HG03159 (cell line): ENCODE data around the gene EXOSC6.
"Not testable (repeated sequence)": the region's sequence is repeated elsewhere in the genome, so short reads cannot be mapped to it uniquely, and the experiment has no call there.

Source experiments
- ATAC-seq: cut with Tn5 transposase; IDR thresholded peaks from one replicate; pipeline ENCODE4 v1.9.1; 2021; ENCODE audit warnings: mild to moderate bottlenecking, moderate library complexity; ENCODE audit not compliant: unreplicated experiment

The EXOSC6 gene

DNA sequence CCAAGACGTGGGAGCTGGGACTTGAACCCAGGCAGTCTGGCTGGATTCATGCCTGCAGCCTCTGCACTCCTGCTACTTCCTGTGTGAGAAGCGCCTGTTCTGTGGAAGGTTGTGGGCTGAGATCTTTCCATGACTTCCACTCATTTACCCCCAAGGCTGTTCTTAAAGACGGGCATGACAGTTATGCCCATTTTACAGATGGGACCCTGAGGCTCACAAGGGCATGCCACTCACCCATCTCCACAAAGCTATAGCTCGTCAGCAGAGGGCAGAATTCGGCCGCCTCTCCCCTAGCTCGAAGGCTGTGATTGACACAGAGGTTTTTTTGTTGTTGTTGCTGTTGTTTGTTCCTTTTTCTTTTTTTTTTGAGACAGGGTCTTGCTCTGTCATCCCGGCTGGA, 51.7 kb downstream of the EXOSC6 start:
- not testable (repeated sequence) for ATAC-seq

- not testable (repeated sequence) for ATAC-seq
Measured at GRCh38 chr16:70199170-70199569, 52.6 kb downstream of the EXOSC6 start.

GRCh38 chr16:70198666-70199065, 53.1 kb downstream of the EXOSC6 start:
- not testable (repeated sequence) for ATAC-seq

DNA sequence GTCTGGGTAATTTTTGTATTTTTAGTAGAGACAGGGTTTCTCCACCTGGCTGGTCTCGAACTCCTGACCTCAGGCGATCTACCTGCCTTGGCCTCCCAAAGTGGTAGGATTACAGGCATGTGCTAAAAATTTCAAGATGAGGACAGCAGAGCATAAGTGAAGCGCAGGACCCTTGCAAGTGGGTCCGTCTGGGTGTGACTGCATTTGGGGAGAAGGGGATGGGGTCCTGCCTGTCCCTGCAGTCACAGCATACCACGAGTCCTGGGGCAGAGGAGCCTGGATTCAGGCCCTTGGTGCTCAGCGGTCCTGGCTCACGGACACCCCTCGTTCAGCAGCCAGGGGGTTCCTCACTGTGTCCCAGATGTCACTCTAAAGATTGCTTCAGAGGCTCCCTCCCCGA, 53.5 kb downstream of the EXOSC6 start:
- ATAC-seq = not testable (repeated sequence)

DNA sequence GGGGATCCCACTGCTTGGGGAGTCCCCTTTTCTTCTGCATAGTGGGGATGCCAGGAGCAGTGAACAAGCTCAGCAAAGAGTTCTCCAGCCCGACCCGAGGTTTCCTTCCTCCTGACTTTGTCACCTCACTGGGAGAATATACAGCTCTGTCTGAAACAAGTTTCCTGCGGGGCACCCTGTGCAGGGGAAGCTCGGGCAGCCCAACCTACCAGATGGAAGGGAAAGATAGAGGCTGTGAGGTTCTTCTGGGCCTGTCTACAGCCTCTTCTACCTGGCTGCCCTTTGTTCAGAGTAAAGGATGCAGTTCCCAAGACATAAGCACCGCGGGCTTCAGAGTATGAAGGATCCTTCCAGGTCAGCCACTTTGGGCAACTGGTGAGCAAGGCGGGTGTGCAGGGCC, 54.1 kb downstream of the EXOSC6 start:
- ATAC-seq = not testable (repeated sequence)
